DOHH2 (cell line): ENCODE data around the gene LMX1A.

Experiments used
- EZH2phosphoT487 ChIP-seq: fragments of 200-600 bp; sonication (generic); IDR thresholded peaks from 2 replicates; pipeline ENCODE4 v1.6.1; 2017; ENCODE audit warnings: borderline replicate concordance, mild to moderate bottlenecking, antibody characterized with exemption, low read length, moderate library complexity, mixed read lengths
- TF ChIP-seq, protein P1 (sequence below): fragments of 200-600 bp; sonication (generic); IDR thresholded peaks from one replicate; pipeline ENCODE4 v1.5.1; 2014; ENCODE audit warnings: antibody characterized with exemption, mild to moderate bottlenecking, low read depth, low read length; ENCODE audit not compliant: poor library complexity, severe bottlenecking

DNA sequence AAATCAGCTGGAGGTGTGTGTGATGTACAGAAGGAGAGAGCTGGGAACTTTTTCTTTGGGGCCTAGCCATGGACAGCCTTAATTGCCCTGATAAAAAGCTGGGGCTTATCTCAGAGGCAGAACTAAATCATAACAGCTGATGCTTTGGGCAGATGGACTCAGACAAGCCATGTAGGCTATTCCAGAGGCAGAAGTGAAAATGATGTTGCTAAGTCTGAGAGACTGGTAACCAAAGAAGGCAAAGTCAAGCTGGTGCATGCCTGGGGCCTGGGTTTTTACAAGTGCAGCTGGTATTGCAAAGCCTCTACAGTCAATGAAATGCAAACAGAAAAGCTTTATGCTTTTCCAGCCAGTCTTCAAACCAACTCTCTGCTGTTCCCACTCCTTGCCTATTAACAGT is 39.0 kb upstream of the LMX1A start:
- TF ChIP-seq, protein P1, sequence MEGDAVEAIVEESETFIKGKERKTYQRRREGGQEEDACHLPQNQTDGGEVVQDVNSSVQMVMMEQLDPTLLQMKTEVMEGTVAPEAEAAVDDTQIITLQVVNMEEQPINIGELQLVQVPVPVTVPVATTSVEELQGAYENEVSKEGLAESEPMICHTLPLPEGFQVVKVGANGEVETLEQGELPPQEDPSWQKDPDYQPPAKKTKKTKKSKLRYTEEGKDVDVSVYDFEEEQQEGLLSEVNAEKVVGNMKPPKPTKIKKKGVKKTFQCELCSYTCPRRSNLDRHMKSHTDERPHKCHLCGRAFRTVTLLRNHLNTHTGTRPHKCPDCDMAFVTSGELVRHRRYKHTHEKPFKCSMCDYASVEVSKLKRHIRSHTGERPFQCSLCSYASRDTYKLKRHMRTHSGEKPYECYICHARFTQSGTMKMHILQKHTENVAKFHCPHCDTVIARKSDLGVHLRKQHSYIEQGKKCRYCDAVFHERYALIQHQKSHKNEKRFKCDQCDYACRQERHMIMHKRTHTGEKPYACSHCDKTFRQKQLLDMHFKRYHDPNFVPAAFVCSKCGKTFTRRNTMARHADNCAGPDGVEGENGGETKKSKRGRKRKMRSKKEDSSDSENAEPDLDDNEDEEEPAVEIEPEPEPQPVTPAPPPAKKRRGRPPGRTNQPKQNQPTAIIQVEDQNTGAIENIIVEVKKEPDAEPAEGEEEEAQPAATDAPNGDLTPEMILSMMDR, result no peak
- no peak for TF ChIP-seq EZH2phosphoT487
